IMR-90 (cell line): ENCODE data around the gene TMF1.

Source experiments
- BHLHE40 ChIP-seq: fragments of 150-350 bp; IDR thresholded peaks from 2 replicates; pipeline ENCODE4 v1.6.1; 2016; ENCODE audit warnings: mild to moderate bottlenecking, low read depth, low read length
- CHD1 ChIP-seq: IDR thresholded peaks from 2 replicates; pipeline ENCODE4 v1.6.1; 2012; ENCODE audit warnings: low read depth, low read length, improper control_type of control experiment
- CTCF ChIP-seq: conservative IDR thresholded peaks from 2 replicates; pipeline ENCODE4 v1.5.1; 2012; ENCODE audit warnings: mild to moderate bottlenecking, low read depth, low read length, improper control_type of control experiment
- POLR2A ChIP-seq: IDR thresholded peaks from 2 replicates; pipeline ENCODE4 v1.6.1; 2012; ENCODE audit warnings: mild to moderate bottlenecking, low read depth, low read length
- RAD21 ChIP-seq: IDR thresholded peaks from 2 replicates; pipeline ENCODE4 v1.6.1; 2012; ENCODE audit warnings: low read length, improper control_type of control experiment
- RFX5 ChIP-seq: IDR thresholded peaks from 2 replicates; pipeline ENCODE4 v1.8.0; 2012; ENCODE audit warnings: low read depth, mild to moderate bottlenecking, low read length, moderate library complexity
- USF2 ChIP-seq: fragments of 150-350 bp; IDR thresholded peaks from 2 replicates; pipeline ENCODE4 v1.6.1; 2017; ENCODE audit warnings: mild to moderate bottlenecking, antibody characterized with exemption, low read length, low read depth

- TF ChIP-seq CTCF = no peak
- no peak for TF ChIP-seq CHD1
- no peak for TF ChIP-seq RAD21
- TF ChIP-seq BHLHE40 = no peak
- no peak for TF ChIP-seq USF2
- TF ChIP-seq POLR2A = no peak
- no peak for TF ChIP-seq RFX5
Measured at GRCh38 chr3:69085168-69085832, 33.2 kb upstream of the TMF1 start.
